NOMO-1 treated with dmso at 0.1 percent for 144 hours (cell line): Measurements from ENCODE around the gene PCBP3.
"Not testable (repeated sequence)": the region's sequence is repeated elsewhere in the genome, so short reads cannot be mapped to it uniquely, and the experiment has no call there.

Source experiments
- DNase-seq: peaks from one replicate; lab custom pipeline; 2025; ENCODE audit not compliant: unreplicated experiment; lab: John Stamatoyannopoulos, UW

Gene PCBP3

DNA sequence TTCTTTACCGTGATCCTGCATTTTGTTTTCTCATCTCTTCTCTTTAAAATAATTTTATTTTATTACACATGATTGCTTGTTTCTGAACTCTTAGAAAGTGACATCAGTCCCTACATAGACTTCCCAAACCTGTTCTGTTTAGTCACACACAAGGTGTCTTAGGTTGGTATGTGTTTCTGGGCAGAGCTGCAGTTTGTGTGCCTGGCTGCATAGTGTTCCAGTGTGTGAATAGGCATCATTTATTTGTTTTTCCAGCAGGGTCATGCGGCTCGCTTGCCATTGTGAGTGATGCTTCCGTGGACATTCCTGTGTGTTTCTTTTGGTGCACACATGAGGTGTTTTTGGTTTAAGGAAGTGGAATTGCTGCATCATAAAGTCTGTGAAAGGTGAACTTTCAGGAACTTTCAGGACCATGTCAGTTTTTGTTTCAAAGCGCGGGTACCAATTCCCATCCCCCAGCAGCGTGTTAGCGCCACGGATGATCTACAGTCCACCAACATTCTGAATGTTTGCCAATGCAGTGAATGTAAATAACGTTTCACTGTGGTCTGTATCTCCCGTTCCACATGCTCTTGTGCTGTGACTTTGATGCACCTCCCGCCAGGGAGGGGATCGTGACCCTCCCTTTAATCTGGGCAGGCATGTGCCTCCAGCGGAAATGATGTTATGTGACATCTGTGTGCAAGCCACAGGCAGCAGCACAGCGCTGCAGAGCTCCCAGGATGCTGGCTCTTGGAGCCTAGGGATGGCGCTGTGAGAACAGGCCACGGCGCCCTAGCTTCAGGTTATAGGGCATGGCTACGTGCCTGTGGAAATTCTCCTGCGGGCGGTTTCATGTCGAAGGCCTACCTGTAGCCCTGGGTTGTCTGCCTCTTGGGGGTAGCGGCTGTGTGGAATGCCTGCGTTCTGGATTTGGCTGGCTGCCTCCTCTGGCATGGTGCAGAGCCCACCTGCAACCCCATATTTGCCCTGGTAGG, 193.5 kb downstream of the PCBP3 start:
- no peak for DNase-seq

- DNase-seq: no peak
Observed at GRCh38 chr21:45837936-45838335, 194.4 kb downstream of the PCBP3 start.

DNA sequence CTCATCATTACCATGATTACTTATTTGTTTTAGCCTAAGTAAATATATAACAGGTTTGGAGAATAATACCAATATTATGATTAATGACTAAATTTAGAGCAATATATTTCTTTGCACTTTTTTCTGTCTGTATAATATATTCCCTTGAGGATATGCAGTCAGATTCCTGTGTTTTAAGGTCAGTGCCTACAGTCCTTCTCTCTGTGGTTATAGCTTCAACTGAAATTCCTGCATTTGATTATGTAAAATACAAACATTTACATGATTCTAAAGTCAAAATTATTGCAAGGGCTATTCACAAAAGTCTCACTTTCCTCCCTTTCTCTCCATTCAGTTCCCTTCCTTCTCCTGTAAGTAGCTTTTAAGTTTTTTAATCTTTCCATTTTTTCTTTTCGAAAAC, 195.1 kb downstream of the PCBP3 start:
- DNase-seq: no peak

GRCh38 chr21:45839274-45839673, 195.7 kb downstream of the PCBP3 start:
- DNase-seq: no peak

- DNase-seq: no peak
Observed at GRCh38 chr21:45841033-45841432, 197.5 kb downstream of the PCBP3 start.

GRCh38 chr21:45843426-45843825, 199.9 kb downstream of the PCBP3 start:
- DNase-seq: no peak

DNA sequence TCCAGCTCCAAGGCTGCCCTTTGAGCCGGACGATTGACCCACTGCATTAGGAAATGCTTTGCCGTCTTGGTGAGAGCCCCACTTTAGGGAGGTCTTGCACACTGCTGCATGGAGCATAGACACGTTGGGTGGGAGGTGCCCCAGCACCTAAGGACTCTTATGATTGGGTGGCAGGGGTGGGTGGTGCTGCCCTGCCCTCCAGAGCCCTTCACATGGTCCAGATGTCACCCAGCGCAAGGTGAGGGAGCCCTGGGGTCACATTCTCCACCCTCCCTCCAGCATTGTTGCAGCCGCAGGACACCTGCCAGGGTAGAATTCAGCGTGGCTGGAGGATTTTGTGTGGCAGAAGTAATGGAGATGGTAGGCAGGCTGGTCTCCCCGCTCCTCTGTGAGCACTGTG, 200.7 kb downstream of the PCBP3 start:
- no peak for DNase-seq

DNA sequence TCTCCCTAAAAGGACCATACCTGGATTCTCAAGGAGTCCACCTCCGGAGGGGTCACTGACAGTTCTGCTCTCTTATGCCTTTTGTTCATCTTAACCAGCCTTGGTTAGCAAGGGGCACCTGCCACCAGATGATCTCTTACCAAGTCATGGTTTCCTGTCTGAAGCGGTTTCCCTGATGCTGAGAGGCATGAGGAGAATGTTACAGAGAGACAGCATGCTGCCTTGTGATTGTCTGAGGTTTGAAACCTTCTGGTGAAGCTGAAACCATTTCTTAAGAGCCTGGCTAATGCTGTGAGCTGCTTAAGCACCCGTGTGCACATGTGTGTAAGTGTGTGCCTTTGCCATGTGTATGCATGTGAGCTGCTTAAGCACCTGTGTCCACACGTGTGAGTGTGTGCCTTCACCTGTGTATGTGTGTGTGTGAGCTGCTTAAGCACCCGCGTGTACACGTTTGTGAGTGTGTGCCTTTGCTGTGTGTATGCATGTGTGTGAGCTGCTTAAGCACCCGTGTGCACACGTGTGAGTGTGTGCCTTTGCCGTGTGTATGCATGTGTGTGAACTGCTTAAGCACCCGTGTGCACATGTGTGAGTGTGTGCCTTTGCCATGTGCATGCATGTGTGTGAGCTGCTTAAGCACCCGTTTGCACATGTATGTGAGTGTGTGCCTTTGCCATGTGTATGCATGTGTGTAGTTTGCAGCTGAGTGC, 201.7 kb downstream of the PCBP3 start:
- DNase-seq: no peak

- DNase-seq: no peak
Observed at GRCh38 chr21:45845770-45846090, 202.2 kb downstream of the PCBP3 start.

DNA sequence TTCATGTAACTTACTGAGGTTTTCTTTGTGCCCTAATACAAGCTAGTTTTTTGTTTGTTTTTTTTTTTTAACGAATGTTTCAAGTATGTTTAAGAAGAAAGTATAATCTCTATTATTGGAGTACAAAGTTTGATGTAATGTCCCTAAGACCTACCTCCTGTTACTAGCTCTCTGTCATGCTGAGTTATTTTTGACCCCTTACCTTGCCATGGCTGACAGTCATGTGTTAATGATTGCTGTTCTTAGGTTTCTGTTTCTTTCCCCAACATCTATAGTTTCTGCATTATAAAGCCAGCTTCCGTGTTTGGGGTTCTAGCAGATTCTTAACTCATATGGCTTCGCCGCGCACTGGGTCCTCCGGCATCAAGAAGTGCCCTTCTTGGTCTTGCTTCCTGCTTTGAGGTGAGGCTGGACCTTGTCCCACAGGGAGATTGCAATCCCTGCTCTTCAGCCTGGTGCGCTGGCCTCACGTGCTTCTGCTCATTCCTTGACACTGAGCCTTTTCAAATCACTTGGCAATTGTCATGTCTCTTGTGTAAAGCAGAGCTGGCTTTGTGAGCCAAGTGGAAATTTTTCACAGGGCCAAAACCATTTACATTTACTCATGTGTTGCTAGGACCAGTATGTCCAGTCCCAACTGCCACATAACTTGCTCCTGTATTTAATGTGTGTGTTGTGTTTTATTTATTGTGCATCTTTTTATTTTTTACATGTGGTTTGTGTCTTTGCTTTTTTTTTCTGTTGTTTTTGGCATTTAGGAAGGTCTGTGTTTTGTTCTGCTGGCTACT, 203.0 kb downstream of the PCBP3 start:
- no peak for DNase-seq

DNA sequence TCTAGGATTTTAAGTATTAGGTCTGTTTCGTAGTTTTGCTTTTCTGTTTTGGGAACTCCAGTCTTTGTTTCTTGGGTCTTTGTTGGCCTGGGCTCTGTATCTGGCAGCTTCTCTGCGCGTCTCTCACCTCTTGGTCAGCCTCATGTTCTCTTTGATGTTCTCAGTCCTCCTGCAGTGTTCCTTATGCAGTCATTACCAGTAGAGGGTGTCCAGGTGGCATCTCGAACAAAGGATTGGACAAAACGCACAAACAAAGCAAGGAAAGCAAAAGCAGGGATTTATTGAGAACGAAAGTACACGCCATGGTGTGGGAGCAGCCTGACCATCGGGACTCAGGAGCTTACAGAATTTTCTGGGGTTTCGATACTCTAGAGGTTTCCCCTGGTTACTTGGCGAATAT, 204.3 kb downstream of the PCBP3 start:
- no peak for DNase-seq

DNA sequence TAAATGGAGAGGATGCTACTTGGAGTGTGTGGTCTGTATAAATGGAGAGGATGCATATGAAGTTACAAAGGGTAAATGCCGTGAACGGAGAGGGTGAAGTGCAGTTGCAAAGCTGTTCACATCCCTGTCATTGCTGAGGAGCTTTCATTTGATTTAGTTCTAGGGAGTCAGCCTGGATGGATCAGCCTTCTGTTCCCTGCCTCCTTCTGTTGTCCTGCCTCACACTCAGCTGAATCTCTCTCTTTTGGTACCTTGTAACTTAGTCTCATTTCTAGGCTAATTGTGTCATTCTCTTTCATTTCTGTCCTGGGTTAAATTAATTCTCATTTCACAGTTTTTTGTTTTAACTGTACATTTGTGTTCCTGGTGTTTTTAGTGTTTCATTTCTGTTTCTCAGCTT, 204.8 kb downstream of the PCBP3 start:
- no peak for DNase-seq

DNA sequence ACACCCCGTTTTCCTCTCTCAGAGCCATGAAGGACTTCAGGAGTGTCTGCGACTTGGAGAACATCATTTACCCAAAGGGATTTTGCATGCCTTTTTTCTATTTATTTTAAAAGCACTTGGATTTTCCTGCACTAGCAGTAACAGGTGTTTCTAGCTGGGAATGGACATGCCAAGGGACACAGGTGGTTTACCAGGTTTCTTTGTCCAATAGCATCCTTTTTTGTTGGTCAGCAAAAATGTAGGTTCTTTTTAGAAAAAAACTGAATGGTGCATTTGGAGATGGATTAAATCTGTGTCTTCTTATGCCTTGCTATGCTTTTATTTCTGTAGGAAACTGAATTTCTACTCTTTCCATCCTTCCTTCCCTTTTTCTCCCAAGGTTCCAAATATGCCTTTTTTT, 205.3 kb downstream of the PCBP3 start:
- DNase-seq: no peak

DNA sequence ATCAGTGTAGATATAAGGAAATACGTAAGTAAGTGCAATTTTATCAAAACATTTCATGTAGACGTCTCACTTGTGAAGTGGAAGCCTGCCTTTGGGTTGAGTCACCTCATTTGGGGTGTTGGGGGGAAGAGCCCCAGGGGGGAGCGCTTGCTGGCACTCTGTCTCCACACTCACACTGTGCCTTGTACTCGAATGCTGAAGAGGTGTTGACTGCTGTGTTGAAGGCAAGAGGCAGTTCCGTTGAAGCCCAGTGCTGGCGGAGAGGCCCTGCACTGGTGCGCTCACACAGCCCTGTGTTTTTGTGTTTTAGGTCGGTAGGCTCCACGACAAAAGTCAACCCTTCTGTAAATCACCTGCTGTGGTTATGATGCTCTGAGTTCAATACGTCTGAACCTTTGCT, 206.1 kb downstream of the PCBP3 start:
- no peak for DNase-seq

- DNase-seq: no peak
Observed at GRCh38 chr21:45850181-45850580, 206.7 kb downstream of the PCBP3 start.

DNA sequence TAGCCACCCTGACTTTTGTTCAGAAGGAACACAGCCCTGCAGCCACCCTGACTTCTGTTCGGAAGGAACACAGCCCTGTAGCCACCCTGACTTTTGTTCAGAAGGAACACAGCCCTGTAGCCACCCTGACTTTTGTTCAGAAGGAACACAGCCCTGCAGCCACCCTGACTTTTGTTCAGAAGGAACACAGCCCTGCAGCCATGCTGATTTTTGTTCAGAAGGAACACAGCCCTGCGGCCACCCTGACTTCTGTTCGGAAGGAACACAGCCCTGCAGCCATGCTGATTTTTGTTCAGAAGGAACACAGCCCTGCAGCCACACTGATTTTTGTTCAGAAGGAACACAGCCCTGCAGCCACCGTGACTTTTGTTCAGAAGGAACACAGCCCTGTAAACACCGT, 208.9 kb downstream of the PCBP3 start:
- DNase-seq: not testable (repeated sequence)

- DNase-seq: no peak
Observed at GRCh38 chr21:45852886-45853400, 209.4 kb downstream of the PCBP3 start.

- DNase-seq: no peak
Observed at GRCh38 chr21:45853703-45854342, 210.3 kb downstream of the PCBP3 start.

GRCh38 chr21:45854690-45855247, 211.2 kb downstream of the PCBP3 start:
- DNase-seq: no peak

- no peak for DNase-seq
Observed at GRCh38 chr21:45855248-45855811, 211.8 kb downstream of the PCBP3 start.
